ENCODE results near the gene DLGAP5.

The DLGAP5 gene

DNA sequence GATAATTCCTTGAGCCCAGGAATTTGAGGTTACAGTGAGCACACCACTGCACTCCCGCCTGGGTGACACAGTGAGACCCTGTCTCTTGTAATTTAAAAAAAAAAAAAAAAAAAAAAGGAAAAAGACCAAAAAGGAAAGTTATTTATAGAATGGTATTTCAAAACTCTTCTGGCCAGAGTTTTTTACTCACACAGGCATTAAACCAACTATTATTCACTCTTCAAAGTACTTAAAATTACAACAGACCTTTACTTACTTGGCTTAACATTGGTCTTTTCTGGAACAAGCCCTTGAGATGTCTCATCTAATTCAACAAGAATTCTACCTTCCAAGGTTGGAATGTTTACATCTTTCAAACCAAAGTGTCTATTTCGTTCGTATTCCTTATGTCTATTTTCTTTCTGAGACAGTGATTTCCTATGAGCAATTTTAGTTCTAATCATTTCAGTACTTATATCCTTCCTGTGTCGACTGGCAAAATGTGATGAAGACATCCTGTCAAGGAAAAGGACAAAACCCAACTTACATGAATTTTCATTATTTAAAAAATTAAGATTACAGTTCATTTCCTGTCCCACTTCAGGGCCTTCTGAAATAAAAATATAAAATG lies 2.6 kb downstream of the DLGAP5 start:
- no peak overlapping the region for H3K4me3 ChIP-seq (replicated peaks in 1 of 2; ENCODE audit: low read depth in 2 of 2, low read length in 2 of 2)
- TF ChIP-seq, protein P1, sequence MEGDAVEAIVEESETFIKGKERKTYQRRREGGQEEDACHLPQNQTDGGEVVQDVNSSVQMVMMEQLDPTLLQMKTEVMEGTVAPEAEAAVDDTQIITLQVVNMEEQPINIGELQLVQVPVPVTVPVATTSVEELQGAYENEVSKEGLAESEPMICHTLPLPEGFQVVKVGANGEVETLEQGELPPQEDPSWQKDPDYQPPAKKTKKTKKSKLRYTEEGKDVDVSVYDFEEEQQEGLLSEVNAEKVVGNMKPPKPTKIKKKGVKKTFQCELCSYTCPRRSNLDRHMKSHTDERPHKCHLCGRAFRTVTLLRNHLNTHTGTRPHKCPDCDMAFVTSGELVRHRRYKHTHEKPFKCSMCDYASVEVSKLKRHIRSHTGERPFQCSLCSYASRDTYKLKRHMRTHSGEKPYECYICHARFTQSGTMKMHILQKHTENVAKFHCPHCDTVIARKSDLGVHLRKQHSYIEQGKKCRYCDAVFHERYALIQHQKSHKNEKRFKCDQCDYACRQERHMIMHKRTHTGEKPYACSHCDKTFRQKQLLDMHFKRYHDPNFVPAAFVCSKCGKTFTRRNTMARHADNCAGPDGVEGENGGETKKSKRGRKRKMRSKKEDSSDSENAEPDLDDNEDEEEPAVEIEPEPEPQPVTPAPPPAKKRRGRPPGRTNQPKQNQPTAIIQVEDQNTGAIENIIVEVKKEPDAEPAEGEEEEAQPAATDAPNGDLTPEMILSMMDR (IDR thresholded peaks at IDR 0.05; ENCODE audit: low read depth, low read length): no peak
- peak; percentile 24 to 47 for DNase-seq (ENCODE audit: low read depth in 2 of 2)

DNA sequence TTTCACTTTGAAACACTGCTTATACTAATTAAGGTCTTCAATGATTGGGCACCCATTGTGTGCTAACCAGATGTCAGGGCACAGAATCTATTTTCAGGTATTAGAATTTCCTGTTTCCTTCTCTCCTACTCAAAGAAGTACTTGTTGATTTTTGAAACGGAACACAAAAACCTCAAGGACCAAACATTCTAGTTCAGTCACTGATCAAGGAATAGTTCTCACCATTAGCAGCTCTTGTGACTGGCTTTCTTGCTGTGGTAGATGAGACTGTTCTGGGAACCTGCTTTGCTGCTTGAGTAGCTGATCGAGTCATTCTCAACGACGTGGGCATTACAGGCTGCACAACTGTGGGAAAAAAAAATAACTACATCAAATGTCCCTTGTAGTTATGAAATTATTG lies 11.0 kb downstream of the DLGAP5 start:
- no peak overlapping the region for H3K4me3 ChIP-seq (replicated peaks in 1 of 2; ENCODE audit: low read depth in 2 of 2, low read length in 2 of 2)
- TF ChIP-seq, protein P1 (IDR thresholded peaks at IDR 0.05; ENCODE audit: low read depth, low read length): no peak
- peak in 1 of 2 donors; percentile 67 for DNase-seq (ENCODE audit: low read depth in 2 of 2)

DNA sequence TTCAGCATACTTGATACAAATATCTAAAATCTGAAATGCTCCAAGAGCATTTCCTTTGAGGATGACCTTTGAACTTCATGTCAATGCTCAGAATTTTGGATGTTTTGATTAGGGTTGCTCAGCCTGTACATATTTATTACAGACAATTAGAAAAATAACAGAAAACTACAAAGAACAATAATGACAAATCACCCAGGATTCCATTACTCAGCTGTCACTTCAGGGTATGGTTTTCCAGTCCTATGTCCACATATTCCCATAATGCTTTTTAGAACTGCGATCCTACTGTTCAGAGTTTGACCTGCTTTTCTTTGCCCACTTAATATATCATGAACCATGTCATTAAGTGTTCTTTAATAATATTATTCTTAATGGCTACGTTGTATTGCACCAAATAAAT lies 11.4 kb downstream of the DLGAP5 start:
- TF ChIP-seq, protein P1 (IDR thresholded peaks at IDR 0.05; ENCODE audit: low read depth, low read length): no peak
- DNase-seq (ENCODE audit: low read depth in 2 of 2): peak in 1 of 2 donors; percentile 55
- no peak overlapping the region for H3K4me3 ChIP-seq (replicated peaks in 1 of 2; ENCODE audit: low read depth in 2 of 2, low read length in 2 of 2)

- TF ChIP-seq, protein P1 (IDR thresholded peaks at IDR 0.05; ENCODE audit: low read depth, low read length): no peak
- peak; percentile 32 to 50 for DNase-seq (ENCODE audit: low read depth in 2 of 2)
- H3K4me3 ChIP-seq (replicated peaks in 1 of 2; ENCODE audit: low read depth in 2 of 2, low read length in 2 of 2): no peak overlapping the region
These were observed 20.9 kb downstream of the DLGAP5 start for GRCh38 chr14:55170526-55170925.

DNA sequence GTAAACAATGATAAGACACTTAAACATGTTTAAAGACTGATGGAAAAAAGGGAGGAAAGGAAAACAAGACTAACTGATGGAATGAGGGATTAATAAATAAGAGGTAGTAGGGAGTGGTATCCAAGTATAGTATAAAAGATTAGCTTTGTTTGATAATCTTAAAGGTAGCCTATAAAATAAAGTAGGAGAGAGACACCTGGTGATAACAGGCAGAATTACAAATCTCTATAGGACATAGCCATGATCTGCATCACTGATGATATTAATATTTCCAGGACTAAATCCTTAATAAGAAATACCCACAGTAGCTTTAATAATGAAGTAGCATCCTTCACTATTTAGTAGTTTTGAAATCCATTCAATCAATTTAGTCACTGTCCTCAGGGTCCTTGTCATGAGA lies 30.4 kb downstream of the DLGAP5 start:
- peak; percentile 65 for DNase-seq (ENCODE audit: low read depth in 2 of 2)

DNA sequence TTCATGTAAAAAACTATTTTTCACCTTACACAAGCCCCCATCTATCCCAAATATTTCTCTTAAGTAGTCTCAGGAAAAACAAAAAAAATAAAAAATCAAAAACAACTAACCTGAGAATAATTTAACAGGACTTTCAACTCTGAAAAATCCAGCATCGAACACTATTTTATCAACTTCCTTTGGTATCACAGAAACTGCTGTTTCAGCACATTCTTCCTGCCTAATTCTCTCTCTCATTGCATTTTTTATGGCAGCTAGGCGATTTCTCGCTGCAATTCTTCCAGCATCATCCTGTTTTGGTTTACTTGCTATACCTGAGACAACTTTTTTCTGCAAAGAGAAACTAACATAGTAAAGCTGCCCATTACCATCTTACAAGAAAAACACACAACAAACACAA lies 33.0 kb downstream of the DLGAP5 start:
- DNase-seq (ENCODE audit: low read depth in 2 of 2): no peak
- TF ChIP-seq, protein P1 (IDR thresholded peaks at IDR 0.05; ENCODE audit: low read depth, low read length): no peak
- no peak overlapping the region for H3K4me3 ChIP-seq (replicated peaks in 1 of 2; ENCODE audit: low read depth in 2 of 2, low read length in 2 of 2)

More for the DNA sequence above, 30.4 kb downstream of the DLGAP5 start:
- TF ChIP-seq, protein P1 (IDR thresholded peaks at IDR 0.05; ENCODE audit: low read depth, low read length): peak; percentile 40
- H3K4me3 ChIP-seq (replicated peaks in 1 of 2; ENCODE audit: low read depth in 2 of 2, low read length in 2 of 2): no peak overlapping the region

- no peak overlapping the region for H3K4me3 ChIP-seq (replicated peaks in 1 of 2; ENCODE audit: low read depth in 2 of 2, low read length in 2 of 2)
- TF ChIP-seq, protein P1 (IDR thresholded peaks at IDR 0.05; ENCODE audit: low read depth, low read length): no peak
- no peak for DNase-seq (ENCODE audit: low read depth in 2 of 2)
These were observed 34.3 kb downstream of the DLGAP5 start for GRCh38 chr14:55157080-55157479.
